Keratinocyte (primary cell): ENCODE data around the gene KRTAP4-4. TPM values are rescaled to one million over a fixed set of nuclear protein-coding genes. Genes with fewer than 3 reads are reported as not detected.

Experiments used
- DNase-seq: peaks from one replicate; pipeline ENCODE4 v3.0.0-alpha.2; 2011; ENCODE audit warnings: low read depth, missing footprints, low spot score
- FAIRE-seq: peaks from 2 replicates; lab custom pipeline; 2011; peaks lifted over from hg19 to GRCh38; lab: Jason Lieb, UNC
- H2AFZ ChIP-seq: 2 replicates; pipeline ENCODE4 v1.6.0; 2012; ENCODE audit warnings: low read length, control low read depth, inconsistent platforms; ENCODE audit not compliant: control insufficient read depth
- H3K27ac ChIP-seq: 2 replicates; pipeline ENCODE4 v1.5.1; 2011; ENCODE audit warnings: low read length; ENCODE audit not compliant: control insufficient read depth, insufficient read depth
- H3K27me3 ChIP-seq: 3 replicates; pipeline ENCODE4 v1.6.0; 2011; ENCODE audit warnings: low read length; ENCODE audit not compliant: control insufficient read depth, insufficient read depth; ENCODE audit errors: extremely low read depth
- H3K36me3 ChIP-seq, 2 experiments: 2 replicates in 1 of 2; 3 replicates in 1 of 2; pipeline ENCODE4 v1.5.1; 2011; ENCODE audit warnings: low read length in 2 of 2, mild to moderate bottlenecking in 1 of 2; ENCODE audit not compliant: control insufficient read depth in 2 of 2, insufficient read depth in 2 of 2; ENCODE audit errors: extremely low read depth in 1 of 2
- H3K4me1 ChIP-seq: 3 replicates; pipeline ENCODE4 v1.5.1; 2011; ENCODE audit warnings: low read length; ENCODE audit not compliant: control insufficient read depth, insufficient read depth; ENCODE audit errors: extremely low read depth
- H3K4me2 ChIP-seq: 3 replicates; pipeline ENCODE4 v1.6.0; 2011; ENCODE audit warnings: low read depth, low read length; ENCODE audit not compliant: control insufficient read depth, insufficient read depth; ENCODE audit errors: extremely low read depth
- H3K4me3 ChIP-seq, 3 experiments: fragments of 200-600 bp in 1 of 3; sonication (generic) in 1 of 3; 2 replicates in 2 of 3; 3 replicates in 1 of 3; pipeline ENCODE4 v1.5.1; 2011 to 2016; ENCODE audit warnings: low read length in 3 of 3, mild to moderate bottlenecking in 3 of 3, control low read depth in 2 of 3, inconsistent platforms in 1 of 3, low read depth in 1 of 3, mixed read lengths in 1 of 3, mixed run types in 1 of 3, moderate library complexity in 1 of 3; ENCODE audit not compliant: control insufficient read depth in 2 of 3, insufficient read depth in 2 of 3; ENCODE audit errors: extremely low read depth in 1 of 3
- H3K79me2 ChIP-seq: 2 replicates; pipeline ENCODE4 v1.6.0; 2012; ENCODE audit warnings: low read length; ENCODE audit not compliant: control insufficient read depth, insufficient read depth
- H3K9ac ChIP-seq: 3 replicates; pipeline ENCODE4 v1.6.0; 2011; ENCODE audit warnings: low read length; ENCODE audit not compliant: control insufficient read depth, insufficient read depth; ENCODE audit errors: extremely low read depth
- H3K9me1 ChIP-seq: 3 replicates; pipeline ENCODE4 v1.6.0; 2011; ENCODE audit warnings: low read length; ENCODE audit not compliant: control insufficient read depth, insufficient read depth; ENCODE audit errors: extremely low read depth
- H3K9me3 ChIP-seq: 2 replicates; pipeline ENCODE4 v1.5.1; 2012; ENCODE audit warnings: low read depth, low read length; ENCODE audit not compliant: control insufficient read depth
- H4K20me1 ChIP-seq: 3 replicates; pipeline ENCODE4 v1.6.0; 2011; ENCODE audit warnings: low read length; ENCODE audit not compliant: control insufficient read depth, insufficient read depth; ENCODE audit errors: extremely low read depth
- EZH2 ChIP-seq: IDR thresholded peaks from one replicate; pipeline ENCODE4 v1.6.1; 2012; ENCODE audit warnings: inconsistent platforms, mild to moderate bottlenecking, low read length, moderate library complexity
- dilution Hi-C: fragments of 300-500 bp; cut with MboI; formaldehyde crosslinking; loops from one replicate; pipeline ENCODE4 v1.7.0; 2020; ENCODE audit warnings: low sequenced_read_pairs; ENCODE audit not compliant: extremely low pct_ligation_motif_present
- polyA plus RNA-seq, 5 experiments: library from polyadenylated mRNA; depleted of rRNA in 3 of 5; stranded (reverse) in 3 of 5; stranded (forward) in 1 of 5; unstranded in 1 of 5; fragments of >200 nt; gene quantifications; 1 replicate in 1 of 5; 2 replicates in 3 of 5; 3 replicates in 1 of 5; pipeline versions ENCODE4 v1.2.1 to v1.2.3, GENCODE V29; 2011 to 2012; ENCODE audit warnings: missing spikeins in 2 of 5, low read depth in 1 of 5, low replicate concordance in 1 of 5
- TF ChIP-seq, protein P1 (sequence below), 3 experiments: IDR thresholded peaks in 1 of 3; conservative IDR thresholded peaks in 1 of 3; optimal IDR thresholded peaks in 1 of 3; 2 replicates in 2 of 3; 3 replicates in 1 of 3; pipeline versions ENCODE3 to v1.5.1; 2011; ENCODE audit warnings: low read length in 3 of 3, mild to moderate bottlenecking in 3 of 3, moderate library complexity in 2 of 3, control low read depth in 1 of 3, inconsistent platforms in 1 of 3; ENCODE audit not compliant: insufficient read depth in 2 of 3; ENCODE audit errors: extremely low read depth in 1 of 3

The KRTAP4-4 gene
- polyA plus RNA-seq, 1 donor (not counting 4 experiments of a cell fraction or from before 2014, with no cell fraction given), result not detected

GRCh38 chr17:41147531-41148204 is 12.9 kb downstream of the KRTAP4-4 start:
- no peaks in the 10 kb centered on the region for H3K36me3 ChIP-seq

GRCh38 chr17:41145261-41145660 is 15.3 kb downstream of the KRTAP4-4 start:
- Histone ChIP-seq H3K27ac (no peak overlapping the region), H2AFZ (no peak overlapping the region), H4K20me1 (no peaks in the 10 kb centered on the region), H3K4me2 (no peak overlapping the region), H3K27me3 (no peaks in the 10 kb centered on the region), H3K9ac (no peak overlapping the region), H3K9me1 (no peaks in the 10 kb centered on the region), H3K79me2 (no peaks in the 10 kb centered on the region), H3K9me3 (peaks cover 5% of the 10 kb centered on the region), H3K4me1 (peaks cover 8% of the 10 kb centered on the region), H3K36me3 (no peaks in the 10 kb centered on the region), H3K4me3 (no peak overlapping the region)
- FAIRE-seq (no peak), DNase-seq (no peak)
- TF ChIP-seq, protein P1, sequence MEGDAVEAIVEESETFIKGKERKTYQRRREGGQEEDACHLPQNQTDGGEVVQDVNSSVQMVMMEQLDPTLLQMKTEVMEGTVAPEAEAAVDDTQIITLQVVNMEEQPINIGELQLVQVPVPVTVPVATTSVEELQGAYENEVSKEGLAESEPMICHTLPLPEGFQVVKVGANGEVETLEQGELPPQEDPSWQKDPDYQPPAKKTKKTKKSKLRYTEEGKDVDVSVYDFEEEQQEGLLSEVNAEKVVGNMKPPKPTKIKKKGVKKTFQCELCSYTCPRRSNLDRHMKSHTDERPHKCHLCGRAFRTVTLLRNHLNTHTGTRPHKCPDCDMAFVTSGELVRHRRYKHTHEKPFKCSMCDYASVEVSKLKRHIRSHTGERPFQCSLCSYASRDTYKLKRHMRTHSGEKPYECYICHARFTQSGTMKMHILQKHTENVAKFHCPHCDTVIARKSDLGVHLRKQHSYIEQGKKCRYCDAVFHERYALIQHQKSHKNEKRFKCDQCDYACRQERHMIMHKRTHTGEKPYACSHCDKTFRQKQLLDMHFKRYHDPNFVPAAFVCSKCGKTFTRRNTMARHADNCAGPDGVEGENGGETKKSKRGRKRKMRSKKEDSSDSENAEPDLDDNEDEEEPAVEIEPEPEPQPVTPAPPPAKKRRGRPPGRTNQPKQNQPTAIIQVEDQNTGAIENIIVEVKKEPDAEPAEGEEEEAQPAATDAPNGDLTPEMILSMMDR (optimal IDR thresholded peaks at IDR 0.05 in 1 of 3, IDR thresholded peaks at IDR 0.05 in 1 of 3, conservative IDR thresholded peaks at IDR 0.05 in 1 of 3; ENCODE audit: extremely low read depth in 1 of 3, insufficient read depth in 2 of 3, low read length in 3 of 3), result no peak
- TF ChIP-seq EZH2, result no peak
- dilution Hi-C loops, result no loop called here

More at GRCh38 chr17:41147531-41148204, 12.9 kb downstream of the KRTAP4-4 start:
- H4K20me1 ChIP-seq, result no peaks in the 10 kb centered on the region
- H3K9me1 ChIP-seq, result no peaks in the 10 kb centered on the region
- H3K9ac ChIP-seq, result no peak overlapping the region
- no peak overlapping the region for H2AFZ ChIP-seq
- no peaks in the 10 kb centered on the region for H3K27me3 ChIP-seq
- no peak overlapping the region for H3K27ac ChIP-seq
- no peak overlapping the region for H3K4me3 ChIP-seq
- FAIRE-seq (no peak), DNase-seq (no peak)
- no peaks in the 10 kb centered on the region for H3K4me1 ChIP-seq
- H3K79me2 ChIP-seq, result no peaks in the 10 kb centered on the region
- no peak for TF ChIP-seq EZH2
- TF ChIP-seq, protein P1 (optimal IDR thresholded peaks at IDR 0.05 in 1 of 3, IDR thresholded peaks at IDR 0.05 in 1 of 3, conservative IDR thresholded peaks at IDR 0.05 in 1 of 3; ENCODE audit: extremely low read depth in 1 of 3, insufficient read depth in 2 of 3, low read length in 3 of 3), result no peak
- dilution Hi-C loops, result no loop called here
- no peak overlapping the region for H3K4me2 ChIP-seq
- peaks cover 3% of the 10 kb centered on the region for H3K9me3 ChIP-seq
